MCF 10A (cell line): ENCODE data around the gene SLC25A22. TPM values are rescaled to one million over a fixed set of nuclear protein-coding genes. Genes with fewer than 3 reads are reported as not detected.

Experiments
- BruUV-seq: library from RNA; stranded (reverse); fragments of 400-500 nt; replicated peaks from 2 replicates; lab custom pipeline; 2021; lab: Mats Ljungman, UMichigan
- CTCF ChIA-PET: fragments of 300-600 bp; sonication (Branson Sonifier 250); formaldehyde crosslinking; extraction: SDS; loops from one replicate; lab custom pipeline; 2021; ENCODE audit warnings: antibody characterized with exemption, inconsistent platforms; lab: Yijun Ruan, JAX
- POLR2A ChIA-PET: fragments of 300-600, 350-650 bp; sonication (Branson Sonifier 250); formaldehyde crosslinking; extraction: SDS; loops from one replicate; lab custom pipeline; 2020; ENCODE audit warnings: antibody characterized with exemption, inconsistent platforms; lab: Yijun Ruan, JAX
- DNase-seq: peaks from one replicate; pipeline ENCODE4 v3.0.0-alpha.2; 2018; ENCODE audit not compliant: unreplicated experiment
- H3K27ac Mint-ChIP-seq: one replicate; pipeline ENCODE4 v1.8.0; 2022; ENCODE audit warnings: mild to moderate bottlenecking, low read depth, mixed read lengths; ENCODE audit not compliant: unreplicated experiment
- H3K27me3 Mint-ChIP-seq: one replicate; pipeline ENCODE4 v1.8.0; 2022; ENCODE audit warnings: mixed read lengths; ENCODE audit not compliant: insufficient read depth, unreplicated experiment
- H3K36me3 Mint-ChIP-seq: one replicate; pipeline ENCODE4 v1.8.0; 2022; ENCODE audit warnings: mild to moderate bottlenecking, moderate library complexity, mixed read lengths; ENCODE audit not compliant: insufficient read depth, unreplicated experiment
- H3K4me1 Mint-ChIP-seq: one replicate; pipeline ENCODE4 v1.8.0; 2022; ENCODE audit warnings: mixed read lengths; ENCODE audit not compliant: insufficient read depth, unreplicated experiment
- H3K4me3 Mint-ChIP-seq: one replicate; pipeline ENCODE4 v1.8.0; 2022; ENCODE audit warnings: mild to moderate bottlenecking, moderate library complexity, mixed read lengths; ENCODE audit not compliant: unreplicated experiment
- H3K9me3 Mint-ChIP-seq: one replicate; pipeline ENCODE4 v1.8.0; 2022; ENCODE audit warnings: mixed read lengths; ENCODE audit not compliant: unreplicated experiment
- CTCF ChIP-seq: fragments of 200-600 bp; IDR thresholded peaks from one replicate; pipeline ENCODE4 v1.8.0; 2022; ENCODE audit warnings: antibody characterized with exemption, mild to moderate bottlenecking; ENCODE audit not compliant: unreplicated experiment
- intact Hi-C: fragments of 100-400 bp; cut with micrococcal nuclease; formaldehyde crosslinking; loops from 2 replicates; pipeline ENCODE4 v1.14.1; 2022
- total RNA-seq: library from RNA; stranded (reverse); gene quantifications from 2 replicates; pipeline ENCODE4 v1.2.3, GENCODE V29; 2022

SLC25A22 gene
- total RNA-seq, 1 experiment from 2014 or later = 34.0 TPM

- Mint-ChIP-seq H3K4me3 (peak overlapping the region; percentile 81), H3K4me1 (peaks cover 24% of the 10 kb centered on the region), H3K27me3 (no peaks in the 10 kb centered on the region), H3K9me3 (no peaks in the 10 kb centered on the region), H3K36me3 (peaks cover 60% of the 10 kb centered on the region), H3K27ac (peak overlapping the region; percentile 94)
- TF ChIP-seq CTCF = no peak
- intact Hi-C loops = loop anchor here (1.0 kb wide), 1 partner anchor 15 kb away; no protein-coding TSS in a partner anchor
- ChIA-PET CTCF (interaction anchor here (0.8 to 1.6 kb wide), 4 partner anchors 10 to 87 kb away, joined by 3 to 6 read pairs (median 4); no protein-coding TSS in a partner anchor), POLR2A (interaction anchor here (0.7 to 11.4 kb wide), 21 partner anchors 9 to 301 kb away, joined by 3 to 274 read pairs (median 6); partner anchors contain the start of genes EPS8L2, PHRF1, PIDD1 and PNPLA2)
- DNase-seq = peak; percentile 92
- BruUV-seq = TSS peak; percentile 59
Observed at GRCh38 chr11:834371-835316, 36.6 kb upstream of the SLC25A22 start.

- Mint-ChIP-seq H3K27ac (peak overlapping the region; percentile 94), H3K36me3 (peaks cover 53% of the 10 kb centered on the region), H3K4me3 (peak overlapping the region; percentile 81), H3K9me3 (no peaks in the 10 kb centered on the region), H3K27me3 (no peaks in the 10 kb centered on the region), H3K4me1 (peaks cover 21% of the 10 kb centered on the region)
- intact Hi-C loops = loop anchor here (1.0 kb wide), 1 partner anchor 15 kb away; no protein-coding TSS in a partner anchor
- POLR2A ChIA-PET = interaction anchor here (0.6 to 11.4 kb wide), 22 partner anchors 9 to 300 kb away, joined by 3 to 274 read pairs (median 6); partner anchors contain the start of genes EPS8L2, GATD1, PHRF1 and PIDD1
- CTCF ChIA-PET = interaction anchor here (0.7 to 1.6 kb wide), 3 partner anchors 10 to 86 kb away, joined by 3 to 6 read pairs (median 3); no protein-coding TSS in a partner anchor
- TF ChIP-seq CTCF = no peak
- no TSS peak for BruUV-seq
- DNase-seq = peak; percentile 57
Observed at GRCh38 chr11:833849-834311, 35.8 kb upstream of the SLC25A22 start.

GRCh38 chr11:833114-833791, 35.2 kb upstream of the SLC25A22 start:
- ChIA-PET POLR2A (interaction anchor here (0.6 to 11.4 kb wide), 17 partner anchors 9 to 299 kb away, joined by 3 to 274 read pairs (median 6); partner anchors contain the start of genes GATD1, PHRF1, PIDD1 and PNPLA2), CTCF (interaction anchor here (0.7 to 1.6 kb wide), 2 partner anchors 11 to 13 kb away, joined by 3 to 6 read pairs; no protein-coding TSS in a partner anchor)
- Mint-ChIP-seq H3K4me1 (peaks cover 17% of the 10 kb centered on the region), H3K27ac (peak overlapping the region; percentile 94), H3K27me3 (no peaks in the 10 kb centered on the region), H3K9me3 (no peaks in the 10 kb centered on the region), H3K36me3 (peaks cover 47% of the 10 kb centered on the region), H3K4me3 (peak overlapping the region; percentile 81)
- intact Hi-C loops = no loop called here
- no TSS peak for BruUV-seq
- TF ChIP-seq CTCF = no peak
- peak; percentile 58 for DNase-seq
